Heart left ventricle (tissue), 16 donors: Measurements from ENCODE around the gene SLC39A10. TPM values are rescaled to one million over a fixed set of nuclear protein-coding genes. Genes with fewer than 3 reads are reported as not detected.

Experiments
- ATAC-seq, 4 donors: fragments of 200-7000 bp; cut with Tn5 transposase; one replicate each; pipeline ENCODE4 v1.9.1; 2020 to 2022; ENCODE audit warnings: moderate library complexity in 4 of 4, mild to moderate bottlenecking in 3 of 4, moderate number of reproducible peaks in 1 of 4
- DNase-seq, 5 donors: peaks; one replicate each; pipeline ENCODE4 v3.0.0-alpha.2; 2020
- H3K27ac ChIP-seq, 12 donors: fragments of 200-600 bp; sonication (generic) in 4 of 12; one replicate each; pipeline versions ENCODE4 v1.5.0 to v1.8.0; 2016 to 2022; ENCODE audit warnings: mild to moderate bottlenecking in 2 of 12
- H3K27me3 ChIP-seq, 9 donors: fragments of 200-600 bp; sonication (generic) in 2 of 9; one replicate each; pipeline versions ENCODE4 v1.5.1 to v1.8.0; 2016 to 2022; ENCODE audit warnings: mild to moderate bottlenecking in 3 of 9
- H3K36me3 ChIP-seq, 9 donors: fragments of 200-600 bp; sonication (generic) in 2 of 9; one replicate each; pipeline versions ENCODE4 v1.5.0 to v1.8.0; 2018 to 2022; ENCODE audit warnings: mild to moderate bottlenecking in 2 of 9
- H3K4me1 ChIP-seq, 12 donors: fragments of 200-600 bp; sonication (generic) in 4 of 12; one replicate each; pipeline versions ENCODE4 v1.5.0 to v1.8.0; 2016 to 2022; ENCODE audit warnings: mild to moderate bottlenecking in 3 of 12
- H3K4me3 ChIP-seq, 12 donors: fragments of 200-600 bp; sonication (generic) in 4 of 12; one replicate each; pipeline versions ENCODE4 v1.5.0 to v1.8.0; 2017 to 2022; ENCODE audit warnings: mild to moderate bottlenecking in 9 of 12, moderate library complexity in 4 of 12
- H3K9me3 ChIP-seq, 12 donors: fragments of 200-600 bp; sonication (generic) in 4 of 12; one replicate each; pipeline versions ENCODE4 v1.5.0 to v1.8.0; 2016 to 2022; ENCODE audit warnings: mild to moderate bottlenecking in 1 of 12
- POLR2A ChIP-seq, 2 donors: fragments of 450-650 bp; IDR thresholded peaks; one replicate each; pipeline ENCODE4 v1.6.1; 2017; ENCODE audit warnings: antibody characterized with exemption in 2 of 2, mild to moderate bottlenecking in 2 of 2, moderate library complexity in 2 of 2
- WGBS, 4 donors: extraction: QIAGEN DNeasy Blood & Tissue Kit in 2 of 4; methylation state at CpG; one replicate each; pipeline versions ENCODE4 v1.1.5 to v1.1.7; 2013 to 2018; 5-methylcytosine and 5-hydroxymethylcytosine counted together
- intact Hi-C, 10 donors: fragments of 100-400 bp; cut with DNase I; formaldehyde crosslinking; loops; one replicate each; pipeline versions ENCODE4 v1.11.1 to v1.14.2; 2022
- polyA plus RNA-seq, 2 donors: library from polyadenylated mRNA; stranded (reverse); fragments of 200-250 nt; gene quantifications; one replicate each; pipeline ENCODE4 v1.2.3, GENCODE V29; 2013
- total RNA-seq, 9 donors: library from RNA; depleted of rRNA in 2 of 9; stranded (reverse); fragments of >200 nt in 2 of 9; fragmentation: NEBNext Ultra II Directional in 3 of 9; extraction: Animal tissue kit (Norgen Biotek cat#: 25700) in 3 of 9; gene quantifications; one replicate each; pipeline versions ENCODE4 v1.1.0 to v1.2.4, GENCODE V29; 2016 to 2023
- TF ChIP-seq, protein P1 (sequence below), 12 donors: fragments of 200-600 bp; sonication (generic) in 4 of 12; IDR thresholded peaks; one replicate each; pipeline versions ENCODE4 v1.5.0 to v1.8.0; 2018 to 2022; ENCODE audit warnings: antibody characterized with exemption in 12 of 12, mild to moderate bottlenecking in 5 of 12
- donor health status: ischemic (EF 13 %, LVEDD 7.1; RV severe dilation, severe dysfunction).
- donor health status: healthy with polysubstance abuse.
- donor health status: DM: no; HTN: yes; CAD: no.
- donor health status: DM: no; HTN: no; CAD: no.
- donor health status: ischemic (EF 25% LVEDD 6.9; RV normal size, moderate dysfunction).
- donor health status: ischemic (EF 25% LVEDD 5.7; RV mildly dilated, moderate dysfunction).
- donor health status: healthy.
- donor health status: DM: yes; HTN: yes; CAD: no.
- donor health status: ischemic (EF 35%, LVEDD 5.7; RV mildly dilated, moderate dysfunction).
- donor health status: nonischemic (EF 11% LVEDD 7.7; RV severe dilation, severe dysfunction).
- donor health status: DM: yes; HTN: yes; CAD: no.
- donor health status: PGD.
- donor health status: ischemic (EF 29% LVEDD 5.4; RV normal size, mild dysfunction).
- donor health status: nonischemic (EF 23%, LVEDD 6.1; RV moderate dilation, normal function).

The SLC39A10 gene
- total and polyA plus RNA-seq, 11 donors, result 3.1 to 18.2 (median 9.2) TPM

DNA sequence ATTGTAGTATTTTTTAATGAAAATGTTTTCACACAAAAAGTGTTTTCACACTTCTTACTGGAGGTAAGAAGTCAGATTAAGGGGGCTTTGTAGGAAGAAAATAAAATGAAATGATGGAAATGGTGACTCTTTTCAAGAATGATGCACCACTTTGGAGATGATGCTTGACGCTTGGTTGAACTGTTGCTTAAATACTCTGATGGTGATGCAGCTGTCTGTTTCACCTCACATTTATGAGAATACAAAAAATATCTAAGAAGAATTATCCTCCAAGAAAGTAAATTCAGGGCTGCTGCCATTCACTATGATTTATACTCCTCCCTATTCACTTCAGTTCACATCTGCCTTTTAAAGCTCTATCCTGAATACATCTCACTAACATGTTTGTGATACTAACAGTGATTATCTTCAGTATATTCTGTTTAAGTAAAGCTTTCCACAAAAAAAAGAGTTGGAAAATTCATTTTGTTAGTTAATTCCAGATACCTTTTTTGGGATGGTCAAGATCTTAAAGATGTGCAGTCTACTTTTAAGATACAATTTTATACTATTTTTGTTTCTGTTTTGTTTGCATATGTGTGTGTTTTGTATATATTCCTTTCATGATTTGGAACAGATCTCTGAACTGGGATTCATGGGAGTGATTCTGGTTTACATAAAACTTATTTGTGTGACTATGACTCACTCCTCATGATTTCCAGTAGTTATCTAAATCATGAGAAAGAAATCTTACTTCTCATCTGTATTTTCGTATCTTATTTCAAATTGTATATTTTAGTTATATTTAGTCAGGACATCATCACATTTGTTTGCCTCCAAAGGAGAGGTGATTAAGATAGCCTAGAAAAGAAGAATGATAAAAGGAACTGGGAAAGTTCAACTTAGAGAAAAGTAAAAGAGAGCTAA, 53.1 kb downstream of the SLC39A10 start:
- intact Hi-C loops, result no loop called here
- H3K36me3 ChIP-seq, result peaks cover 0 to 47% (median 14%) of the 10 kb centered on the region in 9 donors
- 82 to 89% (median 85%) methylated on average over 2 of the region's 2 CpGs for WGBS, 4 donors
- peaks cover 0 to 7% (median 0%) of the 10 kb centered on the region in 12 donors for H3K4me1 ChIP-seq
- ATAC-seq, result no peak
- H3K9me3 ChIP-seq, result no peaks in the 10 kb centered on the region
- H3K27me3 ChIP-seq, result no peaks in the 10 kb centered on the region
- TF ChIP-seq, protein P1, sequence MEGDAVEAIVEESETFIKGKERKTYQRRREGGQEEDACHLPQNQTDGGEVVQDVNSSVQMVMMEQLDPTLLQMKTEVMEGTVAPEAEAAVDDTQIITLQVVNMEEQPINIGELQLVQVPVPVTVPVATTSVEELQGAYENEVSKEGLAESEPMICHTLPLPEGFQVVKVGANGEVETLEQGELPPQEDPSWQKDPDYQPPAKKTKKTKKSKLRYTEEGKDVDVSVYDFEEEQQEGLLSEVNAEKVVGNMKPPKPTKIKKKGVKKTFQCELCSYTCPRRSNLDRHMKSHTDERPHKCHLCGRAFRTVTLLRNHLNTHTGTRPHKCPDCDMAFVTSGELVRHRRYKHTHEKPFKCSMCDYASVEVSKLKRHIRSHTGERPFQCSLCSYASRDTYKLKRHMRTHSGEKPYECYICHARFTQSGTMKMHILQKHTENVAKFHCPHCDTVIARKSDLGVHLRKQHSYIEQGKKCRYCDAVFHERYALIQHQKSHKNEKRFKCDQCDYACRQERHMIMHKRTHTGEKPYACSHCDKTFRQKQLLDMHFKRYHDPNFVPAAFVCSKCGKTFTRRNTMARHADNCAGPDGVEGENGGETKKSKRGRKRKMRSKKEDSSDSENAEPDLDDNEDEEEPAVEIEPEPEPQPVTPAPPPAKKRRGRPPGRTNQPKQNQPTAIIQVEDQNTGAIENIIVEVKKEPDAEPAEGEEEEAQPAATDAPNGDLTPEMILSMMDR (IDR thresholded peaks at IDR 0.05), result no peak
- no peak for TF ChIP-seq POLR2A (IDR thresholded peaks at IDR 0.05)
- no peak overlapping the region for H3K27ac ChIP-seq
- no peak for DNase-seq
- H3K4me3 ChIP-seq, result no peak overlapping the region

DNA sequence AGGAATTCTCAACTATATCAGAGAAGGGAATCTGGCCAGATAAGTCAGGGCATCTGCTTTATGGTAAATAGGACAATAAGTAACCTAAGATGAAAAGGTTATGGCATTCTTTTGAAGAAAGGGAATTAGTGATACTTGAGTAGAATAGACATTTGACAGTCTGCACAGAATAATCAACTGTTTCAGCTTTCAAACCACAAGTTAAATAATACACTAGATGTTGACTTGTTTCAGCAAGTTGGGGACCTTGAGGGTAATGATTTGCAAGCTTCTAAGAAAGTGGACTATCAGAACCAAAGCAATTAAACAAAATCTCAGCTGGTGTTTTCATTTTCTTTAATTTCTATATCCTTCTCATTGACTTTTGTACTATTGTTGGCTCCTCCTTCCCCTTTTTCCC, 54.5 kb downstream of the SLC39A10 start:
- no peak overlapping the region for H3K4me3 ChIP-seq
- peaks cover 0 to 5% (median 0%) of the 10 kb centered on the region in 12 donors for H3K4me1 ChIP-seq
- no peaks in the 10 kb centered on the region for H3K9me3 ChIP-seq
- peaks cover 0 to 59% (median 15%) of the 10 kb centered on the region in 9 donors for H3K36me3 ChIP-seq
- DNase-seq (no peak), ATAC-seq (no peak)
- no peak overlapping the region for H3K27ac ChIP-seq
- H3K27me3 ChIP-seq, result no peaks in the 10 kb centered on the region
- intact Hi-C loops, result no loop called here
- TF ChIP-seq, protein P1 (IDR thresholded peaks at IDR 0.05), result no peak
- no peak for TF ChIP-seq POLR2A (IDR thresholded peaks at IDR 0.05)

DNA sequence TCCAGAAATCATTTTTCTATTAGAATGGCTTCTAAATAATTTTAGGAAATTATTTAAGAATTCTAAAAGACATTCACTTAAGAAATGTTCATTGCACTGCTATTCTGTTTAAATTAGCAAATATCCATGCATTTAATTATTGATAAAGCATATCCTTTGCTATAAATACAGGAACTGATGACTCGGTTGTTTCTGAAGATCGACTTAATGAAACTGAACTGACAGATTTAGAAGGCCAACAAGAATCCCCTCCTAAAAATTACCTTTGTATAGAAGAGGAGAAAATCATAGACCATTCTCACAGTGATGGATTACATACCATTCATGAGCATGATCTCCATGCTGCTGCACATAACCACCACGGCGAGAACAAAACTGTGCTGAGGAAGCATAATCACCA, 59.4 kb downstream of the SLC39A10 start:
- ATAC-seq (no peak), DNase-seq (no peak)
- no peaks in the 10 kb centered on the region for H3K4me1 ChIP-seq
- no peak overlapping the region for H3K27ac ChIP-seq
- no peaks in the 10 kb centered on the region for H3K27me3 ChIP-seq
- H3K4me3 ChIP-seq, result no peak overlapping the region
- 93 to 98% (median 95%) methylated on average over 4 of the region's 4 CpGs for WGBS, 4 donors
- no peak for TF ChIP-seq POLR2A (IDR thresholded peaks at IDR 0.05)
- TF ChIP-seq, protein P1 (IDR thresholded peaks at IDR 0.05), result no peak
- peaks cover 0 to 93% (median 37%) of the 10 kb centered on the region in 9 donors for H3K36me3 ChIP-seq
- H3K9me3 ChIP-seq, result no peaks in the 10 kb centered on the region
- intact Hi-C loops, result no loop called here

DNA sequence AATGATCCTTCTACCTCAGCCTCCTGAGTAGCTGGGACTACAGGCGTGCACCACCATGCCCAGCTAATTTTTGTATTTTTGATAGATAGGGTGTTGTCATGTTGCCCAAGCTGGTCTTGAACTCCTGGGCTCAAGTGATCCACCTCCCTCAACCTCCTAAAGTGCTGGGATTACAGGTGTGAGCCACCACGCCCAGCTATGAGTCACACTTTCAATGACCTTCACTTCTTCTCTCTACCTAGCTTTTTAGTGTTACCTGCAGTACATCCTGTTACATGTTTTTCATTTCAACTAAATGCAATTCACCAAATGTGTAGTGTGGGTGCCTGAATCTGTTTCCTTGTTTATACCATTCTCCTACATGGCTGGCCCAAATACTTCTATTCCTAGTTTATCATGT, 64.0 kb downstream of the SLC39A10 start:
- Histone ChIP-seq H3K4me3 (no peak overlapping the region), H3K27me3 (no peaks in the 10 kb centered on the region), H3K27ac (no peak overlapping the region), H3K36me3 (peaks cover 0 to 84% (median 25%) of the 10 kb centered on the region in 9 donors), H3K4me1 (no peaks in the 10 kb centered on the region), H3K9me3 (no peaks in the 10 kb centered on the region)
- WGBS, 4 donors, result 97 to 100% (median 98%) methylated on average over 2 of the region's 2 CpGs
- intact Hi-C loops, result no loop called here
- no peak for TF ChIP-seq POLR2A (IDR thresholded peaks at IDR 0.05)
- TF ChIP-seq, protein P1 (IDR thresholded peaks at IDR 0.05), result no peak
- DNase-seq, result no peak
- no peak for ATAC-seq
